ENCODE data around the gene CCDC91.

DNA sequence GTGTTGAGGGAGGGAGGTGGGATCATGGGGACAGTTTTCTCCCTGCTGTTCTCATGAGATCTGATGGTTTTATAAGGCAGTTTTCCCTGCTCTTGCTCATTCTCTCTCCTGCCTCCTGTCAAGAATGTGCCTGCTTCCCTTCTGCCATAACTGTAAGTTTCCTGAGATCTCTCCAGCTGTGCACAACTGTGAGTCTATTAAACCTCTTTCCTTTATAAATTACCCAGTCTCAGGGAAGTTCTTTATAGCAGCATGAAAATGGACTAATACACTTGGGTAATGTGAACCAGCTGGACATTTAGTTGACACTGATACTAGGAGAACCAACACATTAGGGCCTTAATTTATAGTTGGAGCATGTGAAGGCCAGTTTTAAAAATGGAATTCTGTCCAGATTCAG, 12.4 kb upstream of the CCDC91 start:
- TF ChIP-seq, protein P1, sequence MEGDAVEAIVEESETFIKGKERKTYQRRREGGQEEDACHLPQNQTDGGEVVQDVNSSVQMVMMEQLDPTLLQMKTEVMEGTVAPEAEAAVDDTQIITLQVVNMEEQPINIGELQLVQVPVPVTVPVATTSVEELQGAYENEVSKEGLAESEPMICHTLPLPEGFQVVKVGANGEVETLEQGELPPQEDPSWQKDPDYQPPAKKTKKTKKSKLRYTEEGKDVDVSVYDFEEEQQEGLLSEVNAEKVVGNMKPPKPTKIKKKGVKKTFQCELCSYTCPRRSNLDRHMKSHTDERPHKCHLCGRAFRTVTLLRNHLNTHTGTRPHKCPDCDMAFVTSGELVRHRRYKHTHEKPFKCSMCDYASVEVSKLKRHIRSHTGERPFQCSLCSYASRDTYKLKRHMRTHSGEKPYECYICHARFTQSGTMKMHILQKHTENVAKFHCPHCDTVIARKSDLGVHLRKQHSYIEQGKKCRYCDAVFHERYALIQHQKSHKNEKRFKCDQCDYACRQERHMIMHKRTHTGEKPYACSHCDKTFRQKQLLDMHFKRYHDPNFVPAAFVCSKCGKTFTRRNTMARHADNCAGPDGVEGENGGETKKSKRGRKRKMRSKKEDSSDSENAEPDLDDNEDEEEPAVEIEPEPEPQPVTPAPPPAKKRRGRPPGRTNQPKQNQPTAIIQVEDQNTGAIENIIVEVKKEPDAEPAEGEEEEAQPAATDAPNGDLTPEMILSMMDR (conservative IDR thresholded peaks at IDR 0.05; ENCODE audit: low read depth, low read length) = no peak
- no peak for TF ChIP-seq EZH2 (IDR thresholded peaks at IDR 0.05; ENCODE audit: borderline replicate concordance, low read depth, low read length, poor library complexity, severe bottlenecking)

Data from A673 (cell line).